Activated T-helper 1 cell treated with Interleukin-2 at 50 U/mL for 16 hours (primary cell): ENCODE data around the gene PLD1.

Source experiments
- DNase-seq: peaks from one replicate; pipeline ENCODE4 v3.0.0-alpha.2; 2020; ENCODE audit warnings: low read depth

The PLD1 gene

GRCh38 chr3:171796625-171797264, 13.5 kb downstream of the PLD1 start:
- DNase-seq: no peak

- no peak for DNase-seq
These were observed 17.8 kb downstream of the PLD1 start for GRCh38 chr3:171792531-171792930.

- no peak for DNase-seq
These were observed 18.6 kb downstream of the PLD1 start for GRCh38 chr3:171791692-171792076.

- no peak for DNase-seq
These were observed 19.2 kb downstream of the PLD1 start for GRCh38 chr3:171790898-171791691.

- DNase-seq: no peak
These were observed 19.7 kb downstream of the PLD1 start for GRCh38 chr3:171790574-171790897.

- no peak for DNase-seq
These were observed 20.4 kb downstream of the PLD1 start for GRCh38 chr3:171789759-171790505.

GRCh38 chr3:171788546-171789351, 21.5 kb downstream of the PLD1 start:
- no peak for DNase-seq

GRCh38 chr3:171786997-171787396, 23.3 kb downstream of the PLD1 start:
- no peak for DNase-seq

- DNase-seq: no peak
These were observed 25.3 kb downstream of the PLD1 start for GRCh38 chr3:171784937-171785336.

- no peak for DNase-seq
These were observed 25.9 kb downstream of the PLD1 start for GRCh38 chr3:171784387-171784786.

- DNase-seq: no peak
These were observed 26.7 kb downstream of the PLD1 start for GRCh38 chr3:171783626-171784025.

GRCh38 chr3:171783086-171783485, 27.2 kb downstream of the PLD1 start:
- no peak for DNase-seq

- no peak for DNase-seq
These were observed 27.7 kb downstream of the PLD1 start for GRCh38 chr3:171782617-171783016.

GRCh38 chr3:171781711-171782127, 28.6 kb downstream of the PLD1 start:
- no peak for DNase-seq

- no peak for DNase-seq
These were observed 31.8 kb downstream of the PLD1 start for GRCh38 chr3:171778493-171778892.

- no peak for DNase-seq
These were observed 32.7 kb downstream of the PLD1 start for GRCh38 chr3:171777596-171777995.

GRCh38 chr3:171776839-171777583, 33.3 kb downstream of the PLD1 start:
- no peak for DNase-seq

GRCh38 chr3:171776411-171776810, 33.9 kb downstream of the PLD1 start:
- no peak for DNase-seq

GRCh38 chr3:171775943-171776342, 34.3 kb downstream of the PLD1 start:
- no peak for DNase-seq

GRCh38 chr3:171774521-171774920, 35.8 kb downstream of the PLD1 start:
- no peak for DNase-seq

GRCh38 chr3:171772427-171773056, 37.7 kb downstream of the PLD1 start:
- no peak for DNase-seq
